ENCODE data around the gene ADGRV1. TPM values are rescaled to one million over a fixed set of nuclear protein-coding genes. Genes with fewer than 3 reads are reported as not detected.

The ADGRV1 gene
- total and polyA plus RNA-seq, 9 of the 15 experiments (the other 6 are each of a cell fraction or from before 2014, with no cell fraction given) = 21.7 to 156 (median 58.2) TPM

DNA sequence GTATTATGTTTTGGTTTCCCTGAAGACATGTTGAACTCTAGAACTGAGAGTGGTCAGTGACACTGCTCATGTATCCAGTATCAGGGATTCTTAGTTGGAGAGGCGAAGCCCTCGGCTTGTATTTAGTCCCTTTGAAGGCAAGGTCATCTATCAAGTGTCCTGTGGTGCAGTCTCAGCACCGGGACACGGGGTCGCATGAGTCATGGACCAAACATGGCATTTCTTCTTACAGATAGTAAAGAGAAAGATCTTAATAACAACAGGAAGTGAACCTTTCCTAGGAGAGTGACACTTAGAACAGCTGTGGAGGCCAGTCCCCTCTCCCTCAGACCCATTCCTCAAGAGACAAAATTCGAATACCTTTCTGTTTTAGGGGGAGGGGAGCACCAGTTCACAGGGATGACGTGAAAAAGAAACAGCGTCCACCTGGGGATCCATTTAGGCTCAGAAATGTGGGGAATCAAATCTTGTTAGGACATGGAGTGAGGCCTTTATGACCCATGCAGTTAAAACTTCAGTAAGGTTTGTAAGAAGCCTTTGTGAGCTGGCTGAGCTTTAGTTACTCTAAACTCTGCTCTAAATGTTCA lies 86.5 kb downstream of the ADGRV1 start (continued):
- TF ChIP-seq, protein P1, sequence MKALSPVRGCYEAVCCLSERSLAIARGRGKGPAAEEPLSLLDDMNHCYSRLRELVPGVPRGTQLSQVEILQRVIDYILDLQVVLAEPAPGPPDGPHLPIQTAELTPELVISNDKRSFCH (CRISPR knock-in tag; IDR thresholded peaks at IDR 0.05) = no peak
- TF ChIP-seq, protein P1 (tag; IDR thresholded peaks at IDR 0.05) = peak; percentile 78
- TF ChIP-seq FOXJ2 (tag; IDR thresholded peaks at IDR 0.05) (0 out of 2 replicates have a peak, but pooled peaks have one; percentile 31), FOXM1 (IDR thresholded peaks at IDR 0.05; ENCODE audit: low read depth) (peak; percentile 41; the same call in 1 of the 2 replicates), FOXM1 (CRISPR knock-in tag; IDR thresholded peaks at IDR 0.05; ENCODE audit: low read depth) (no peak), POLR2H (tag; IDR thresholded peaks at IDR 0.05; ENCODE audit: low read depth) (no peak), TRIM28 (IDR thresholded peaks at IDR 0.05) (peak; percentile 13; the same call in 1 of the 2 replicates), FOXK1 (CRISPR knock-in tag; IDR thresholded peaks at IDR 0.05; ENCODE audit: borderline replicate concordance) (no peak), ZC3H8 (IDR thresholded peaks at IDR 0.05) (no peak), ZNF766 (CRISPR knock-in tag; conservative IDR thresholded peaks at IDR 0.05) (peak; percentile 77), ZNF274 (IDR thresholded peaks at IDR 0.05; ENCODE audit: borderline replicate concordance, low read depth, low read length) (no peak), ZFP1 (CRISPR knock-in tag; IDR thresholded peaks at IDR 0.05) (no peak), ZNF561 (CRISPR knock-in tag; conservative IDR thresholded peaks at IDR 0.05) (no peak), ZNF174 (CRISPR knock-in tag; IDR thresholded peaks at IDR 0.05) (no peak), L3MBTL2 (IDR thresholded peaks at IDR 0.05) (peak; percentile 55), ZNF282 (CRISPR knock-in tag; IDR thresholded peaks at IDR 0.05) (no peak), TSC22D4 (tag; IDR thresholded peaks at IDR 0.05) (no peak)
- TF ChIP-seq, protein P2, sequence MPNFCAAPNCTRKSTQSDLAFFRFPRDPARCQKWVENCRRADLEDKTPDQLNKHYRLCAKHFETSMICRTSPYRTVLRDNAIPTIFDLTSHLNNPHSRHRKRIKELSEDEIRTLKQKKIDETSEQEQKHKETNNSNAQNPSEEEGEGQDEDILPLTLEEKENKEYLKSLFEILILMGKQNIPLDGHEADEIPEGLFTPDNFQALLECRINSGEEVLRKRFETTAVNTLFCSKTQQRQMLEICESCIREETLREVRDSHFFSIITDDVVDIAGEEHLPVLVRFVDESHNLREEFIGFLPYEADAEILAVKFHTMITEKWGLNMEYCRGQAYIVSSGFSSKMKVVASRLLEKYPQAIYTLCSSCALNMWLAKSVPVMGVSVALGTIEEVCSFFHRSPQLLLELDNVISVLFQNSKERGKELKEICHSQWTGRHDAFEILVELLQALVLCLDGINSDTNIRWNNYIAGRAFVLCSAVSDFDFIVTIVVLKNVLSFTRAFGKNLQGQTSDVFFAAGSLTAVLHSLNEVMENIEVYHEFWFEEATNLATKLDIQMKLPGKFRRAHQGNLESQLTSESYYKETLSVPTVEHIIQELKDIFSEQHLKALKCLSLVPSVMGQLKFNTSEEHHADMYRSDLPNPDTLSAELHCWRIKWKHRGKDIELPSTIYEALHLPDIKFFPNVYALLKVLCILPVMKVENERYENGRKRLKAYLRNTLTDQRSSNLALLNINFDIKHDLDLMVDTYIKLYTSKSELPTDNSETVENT (CRISPR knock-in tag; IDR thresholded peaks at IDR 0.05) = no peak
- TF ChIP-seq, protein P3, sequence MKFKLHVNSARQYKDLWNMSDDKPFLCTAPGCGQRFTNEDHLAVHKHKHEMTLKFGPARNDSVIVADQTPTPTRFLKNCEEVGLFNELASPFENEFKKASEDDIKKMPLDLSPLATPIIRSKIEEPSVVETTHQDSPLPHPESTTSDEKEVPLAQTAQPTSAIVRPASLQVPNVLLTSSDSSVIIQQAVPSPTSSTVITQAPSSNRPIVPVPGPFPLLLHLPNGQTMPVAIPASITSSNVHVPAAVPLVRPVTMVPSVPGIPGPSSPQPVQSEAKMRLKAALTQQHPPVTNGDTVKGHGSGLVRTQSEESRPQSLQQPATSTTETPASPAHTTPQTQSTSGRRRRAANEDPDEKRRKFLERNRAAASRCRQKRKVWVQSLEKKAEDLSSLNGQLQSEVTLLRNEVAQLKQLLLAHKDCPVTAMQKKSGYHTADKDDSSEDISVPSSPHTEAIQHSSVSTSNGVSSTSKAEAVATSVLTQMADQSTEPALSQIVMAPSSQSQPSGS (CRISPR knock-in tag; IDR thresholded peaks at IDR 0.05) = no peak
- TF ChIP-seq, protein P4, sequence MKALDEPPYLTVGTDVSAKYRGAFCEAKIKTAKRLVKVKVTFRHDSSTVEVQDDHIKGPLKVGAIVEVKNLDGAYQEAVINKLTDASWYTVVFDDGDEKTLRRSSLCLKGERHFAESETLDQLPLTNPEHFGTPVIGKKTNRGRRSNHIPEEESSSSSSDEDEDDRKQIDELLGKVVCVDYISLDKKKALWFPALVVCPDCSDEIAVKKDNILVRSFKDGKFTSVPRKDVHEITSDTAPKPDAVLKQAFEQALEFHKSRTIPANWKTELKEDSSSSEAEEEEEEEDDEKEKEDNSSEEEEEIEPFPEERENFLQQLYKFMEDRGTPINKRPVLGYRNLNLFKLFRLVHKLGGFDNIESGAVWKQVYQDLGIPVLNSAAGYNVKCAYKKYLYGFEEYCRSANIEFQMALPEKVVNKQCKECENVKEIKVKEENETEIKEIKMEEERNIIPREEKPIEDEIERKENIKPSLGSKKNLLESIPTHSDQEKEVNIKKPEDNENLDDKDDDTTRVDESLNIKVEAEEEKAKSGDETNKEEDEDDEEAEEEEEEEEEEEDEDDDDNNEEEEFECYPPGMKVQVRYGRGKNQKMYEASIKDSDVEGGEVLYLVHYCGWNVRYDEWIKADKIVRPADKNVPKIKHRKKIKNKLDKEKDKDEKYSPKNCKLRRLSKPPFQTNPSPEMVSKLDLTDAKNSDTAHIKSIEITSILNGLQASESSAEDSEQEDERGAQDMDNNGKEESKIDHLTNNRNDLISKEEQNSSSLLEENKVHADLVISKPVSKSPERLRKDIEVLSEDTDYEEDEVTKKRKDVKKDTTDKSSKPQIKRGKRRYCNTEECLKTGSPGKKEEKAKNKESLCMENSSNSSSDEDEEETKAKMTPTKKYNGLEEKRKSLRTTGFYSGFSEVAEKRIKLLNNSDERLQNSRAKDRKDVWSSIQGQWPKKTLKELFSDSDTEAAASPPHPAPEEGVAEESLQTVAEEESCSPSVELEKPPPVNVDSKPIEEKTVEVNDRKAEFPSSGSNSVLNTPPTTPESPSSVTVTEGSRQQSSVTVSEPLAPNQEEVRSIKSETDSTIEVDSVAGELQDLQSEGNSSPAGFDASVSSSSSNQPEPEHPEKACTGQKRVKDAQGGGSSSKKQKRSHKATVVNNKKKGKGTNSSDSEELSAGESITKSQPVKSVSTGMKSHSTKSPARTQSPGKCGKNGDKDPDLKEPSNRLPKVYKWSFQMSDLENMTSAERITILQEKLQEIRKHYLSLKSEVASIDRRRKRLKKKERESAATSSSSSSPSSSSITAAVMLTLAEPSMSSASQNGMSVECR (CRISPR knock-in tag; IDR thresholded peaks at IDR 0.05) = no peak

Measured in K562 (cell line).